ENCODE measurements around the gene ZNF106. TPM values are rescaled to one million over a fixed set of nuclear protein-coding genes. Genes with fewer than 3 reads are reported as not detected.

ZNF106 gene
- total and polyA plus RNA-seq, 2 of the 4 experiments (the other 2 are of a cell fraction) = 19.2 to 87.5 TPM

DNA sequence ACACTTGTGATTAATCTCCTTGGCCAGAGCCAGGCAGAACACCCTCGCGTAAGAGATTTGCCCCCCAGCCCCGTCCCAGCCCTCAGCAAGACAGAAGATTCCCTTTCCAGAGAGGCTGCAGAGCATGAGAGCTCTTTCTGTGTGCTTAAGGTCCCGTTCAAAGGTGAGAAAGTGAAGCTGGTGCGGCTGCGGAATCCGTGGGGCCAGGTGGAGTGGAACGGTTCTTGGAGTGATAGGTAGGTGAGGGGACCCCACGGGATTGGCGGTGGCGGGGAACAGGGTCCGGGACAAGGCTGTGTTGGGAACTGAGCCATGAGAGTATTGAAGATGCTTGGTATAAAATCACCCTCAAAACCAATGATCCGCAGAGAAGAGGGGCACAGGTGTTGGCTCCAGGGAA is 96.8 kb downstream of the ZNF106 start:
- H3K27me3 ChIP-seq (ENCODE audit: control insufficient read depth, insufficient read depth, low read length) = peaks cover 2% of the 10 kb centered on the region; the same call in 1 of the 2 replicates
- no peak for ATAC-seq (ENCODE audit: low read depth)
- in situ Hi-C loops (cut with MboI; ENCODE audit: low sequenced_read_pairs) = no loop called here
- no TSS peak for BruUV-seq (replicated peaks)
- no peak overlapping the region for H3K9ac ChIP-seq (ENCODE audit: low read depth, low read length)
- WGBS, 2 experiments (ENCODE audit: extremely low coverage in 2 of 2, insufficient read length in 1 of 2) = 90% methylated on average over 2 of the region's 13 CpGs; no CpG with 5 or more reads in 1 of the 2 experiments
- DNase-seq = no peak
- H3K18ac ChIP-seq (ENCODE audit: low read depth, low read length) = no peak overlapping the region
- H2BK20ac ChIP-seq (ENCODE audit: low read depth, low read length) = no peak overlapping the region
- H3K36me3 ChIP-seq (ENCODE audit: control insufficient read depth, insufficient read depth, low read length) = no peaks in the 10 kb centered on the region
- POLR2A ChIA-PET (ENCODE audit: unreplicated experiment) = no interaction called here
- no peak overlapping the region for H2AK5ac ChIP-seq (ENCODE audit: low read depth, low read length)
- H3K27ac ChIP-seq (ENCODE audit: insufficient read depth, low read length) = no peak overlapping the region
- TF ChIP-seq MAZ (IDR thresholded peaks at IDR 0.05; ENCODE audit: borderline replicate concordance, low read depth, low read length) (no peak), FOS (IDR thresholded peaks at IDR 0.05; ENCODE audit: low read depth, low read length) (no peak), NFE2L2 (IDR thresholded peaks at IDR 0.05; ENCODE audit: low read depth, low read length) (no peak), RAD21 (IDR thresholded peaks at IDR 0.05; ENCODE audit: low read length) (no peak), RCOR1 (IDR thresholded peaks at IDR 0.05; ENCODE audit: insufficient replicate concordance, low read length) (no peak), BHLHE40 (IDR thresholded peaks at IDR 0.05; ENCODE audit: low read depth, low read length) (no peak), MXI1 (IDR thresholded peaks at IDR 0.05; ENCODE audit: borderline replicate concordance, low read depth, low read length) (no peak), MAFK (IDR thresholded peaks at IDR 0.05; ENCODE audit: low read depth, low read length) (no peak), RFX5 (IDR thresholded peaks at IDR 0.05; ENCODE audit: low read depth, low read length) (no peak), CEBPB (IDR thresholded peaks at IDR 0.05; ENCODE audit: low read depth, low read length) (no peak), POLR2A (IDR thresholded peaks at IDR 0.05; ENCODE audit: low read depth, low read length) (no peak), CHD1 (IDR thresholded peaks at IDR 0.05; ENCODE audit: low read depth, low read length) (no peak)
- TF ChIP-seq, protein P1, sequence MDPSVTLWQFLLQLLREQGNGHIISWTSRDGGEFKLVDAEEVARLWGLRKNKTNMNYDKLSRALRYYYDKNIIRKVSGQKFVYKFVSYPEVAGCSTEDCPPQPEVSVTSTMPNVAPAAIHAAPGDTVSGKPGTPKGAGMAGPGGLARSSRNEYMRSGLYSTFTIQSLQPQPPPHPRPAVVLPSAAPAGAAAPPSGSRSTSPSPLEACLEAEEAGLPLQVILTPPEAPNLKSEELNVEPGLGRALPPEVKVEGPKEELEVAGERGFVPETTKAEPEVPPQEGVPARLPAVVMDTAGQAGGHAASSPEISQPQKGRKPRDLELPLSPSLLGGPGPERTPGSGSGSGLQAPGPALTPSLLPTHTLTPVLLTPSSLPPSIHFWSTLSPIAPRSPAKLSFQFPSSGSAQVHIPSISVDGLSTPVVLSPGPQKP (IDR thresholded peaks at IDR 0.05; ENCODE audit: borderline replicate concordance, low read depth, low read length) = no peak
- TF ChIP-seq, protein P2, sequence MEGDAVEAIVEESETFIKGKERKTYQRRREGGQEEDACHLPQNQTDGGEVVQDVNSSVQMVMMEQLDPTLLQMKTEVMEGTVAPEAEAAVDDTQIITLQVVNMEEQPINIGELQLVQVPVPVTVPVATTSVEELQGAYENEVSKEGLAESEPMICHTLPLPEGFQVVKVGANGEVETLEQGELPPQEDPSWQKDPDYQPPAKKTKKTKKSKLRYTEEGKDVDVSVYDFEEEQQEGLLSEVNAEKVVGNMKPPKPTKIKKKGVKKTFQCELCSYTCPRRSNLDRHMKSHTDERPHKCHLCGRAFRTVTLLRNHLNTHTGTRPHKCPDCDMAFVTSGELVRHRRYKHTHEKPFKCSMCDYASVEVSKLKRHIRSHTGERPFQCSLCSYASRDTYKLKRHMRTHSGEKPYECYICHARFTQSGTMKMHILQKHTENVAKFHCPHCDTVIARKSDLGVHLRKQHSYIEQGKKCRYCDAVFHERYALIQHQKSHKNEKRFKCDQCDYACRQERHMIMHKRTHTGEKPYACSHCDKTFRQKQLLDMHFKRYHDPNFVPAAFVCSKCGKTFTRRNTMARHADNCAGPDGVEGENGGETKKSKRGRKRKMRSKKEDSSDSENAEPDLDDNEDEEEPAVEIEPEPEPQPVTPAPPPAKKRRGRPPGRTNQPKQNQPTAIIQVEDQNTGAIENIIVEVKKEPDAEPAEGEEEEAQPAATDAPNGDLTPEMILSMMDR (conservative IDR thresholded peaks at IDR 0.05; ENCODE audit: low read depth, low read length) = no peak
- TF ChIP-seq, protein P3, sequence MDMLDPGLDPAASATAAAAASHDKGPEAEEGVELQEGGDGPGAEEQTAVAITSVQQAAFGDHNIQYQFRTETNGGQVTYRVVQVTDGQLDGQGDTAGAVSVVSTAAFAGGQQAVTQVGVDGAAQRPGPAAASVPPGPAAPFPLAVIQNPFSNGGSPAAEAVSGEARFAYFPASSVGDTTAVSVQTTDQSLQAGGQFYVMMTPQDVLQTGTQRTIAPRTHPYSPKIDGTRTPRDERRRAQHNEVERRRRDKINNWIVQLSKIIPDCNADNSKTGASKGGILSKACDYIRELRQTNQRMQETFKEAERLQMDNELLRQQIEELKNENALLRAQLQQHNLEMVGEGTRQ (IDR thresholded peaks at IDR 0.05; ENCODE audit: low read depth, low read length) = no peak
- no peak overlapping the region for H4K91ac ChIP-seq (ENCODE audit: insufficient read depth, low read depth, low read length)
- H3K23ac ChIP-seq (ENCODE audit: low read depth, low read length) = no peak overlapping the region
- intact Hi-C loops (cut with micrococcal nuclease) = no loop called here
- no peak overlapping the region for H3K56ac ChIP-seq (ENCODE audit: extremely low read depth, insufficient read depth, low read length)
- CTCF ChIA-PET = no interaction called here
- no peak overlapping the region for H3K4ac ChIP-seq (ENCODE audit: low read depth, low read length)
- H2AFZ ChIP-seq (replicated peaks; ENCODE audit: low read length, poor library complexity) = peak overlapping the region; percentile 65
- H4K5ac ChIP-seq (ENCODE audit: low read depth, low read length) = no peak overlapping the region
- no peak overlapping the region for H3K4me2 ChIP-seq (ENCODE audit: low read depth, low read length)
- no peak overlapping the region for H2BK120ac ChIP-seq (ENCODE audit: low read depth, low read length)
- dilution Hi-C loops (cut with HindIII; ENCODE audit: low sequenced_read_pairs, unreplicated experiment) = no loop called here
- no peak overlapping the region for H3K4me3 ChIP-seq (ENCODE audit: insufficient read depth, low read depth, low read length)
- H3K4me1 ChIP-seq (ENCODE audit: control insufficient read depth, insufficient read depth, low read length) = no peaks in the 10 kb centered on the region
- no peaks in the 10 kb centered on the region for H4K20me1 ChIP-seq (ENCODE audit: insufficient read depth, low read length)
- H3K9me3 ChIP-seq (ENCODE audit: control insufficient read depth, insufficient read depth, low read length) = no peaks in the 10 kb centered on the region
- H4K8ac ChIP-seq (ENCODE audit: low read depth in 2 of 2, low read length in 2 of 2) = no peak overlapping the region
- no peaks in the 10 kb centered on the region for H3K79me1 ChIP-seq (ENCODE audit: low read depth in 1 of 2, low read length in 2 of 2)
- H2BK15ac ChIP-seq (ENCODE audit: low read depth, low read length) = no peak overlapping the region
- no peak overlapping the region for H2AK9ac ChIP-seq (replicated peaks; ENCODE audit: low read depth, low read length, poor library complexity)
- no peak overlapping the region for H2BK5ac ChIP-seq (ENCODE audit: low read depth, low read length, poor library complexity, severe bottlenecking)
- H3K14ac ChIP-seq (replicated peaks; ENCODE audit: low read depth, low read length) = no peak overlapping the region
- no peaks in the 10 kb centered on the region; the same call in none of the 2 replicates for H3K9me1 ChIP-seq (ENCODE audit: insufficient read depth, low read length)
